ENCODE data around the gene TMEM248. TPM values are rescaled to one million over a fixed set of nuclear protein-coding genes. Genes with fewer than 3 reads are reported as not detected.

Gene TMEM248
- total and polyA plus RNA-seq, 2 experiments from 2014 or later, result 40.2 to 73.7 TPM

DNA sequence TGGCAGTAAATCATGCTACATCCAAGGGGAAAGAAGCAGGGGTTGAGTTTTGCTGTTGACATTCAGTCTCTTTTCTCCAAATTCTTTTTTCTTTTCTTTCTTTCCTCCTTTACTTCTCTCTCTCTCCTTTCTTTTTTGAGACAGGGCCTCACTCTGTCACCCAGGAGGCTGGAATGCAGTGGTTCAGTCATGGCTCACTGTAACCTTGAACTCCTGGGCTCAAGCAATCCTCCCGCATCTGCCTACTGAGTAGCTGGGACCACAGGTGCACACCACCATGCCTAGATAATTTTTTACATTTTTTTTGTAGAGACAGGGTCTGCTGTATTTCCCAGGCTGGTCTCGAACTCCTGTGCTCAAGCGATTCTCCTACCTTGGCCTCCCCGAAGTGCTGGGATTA is 39.2 kb downstream of the TMEM248 start (continued):
- TF ChIP-seq, protein P1, sequence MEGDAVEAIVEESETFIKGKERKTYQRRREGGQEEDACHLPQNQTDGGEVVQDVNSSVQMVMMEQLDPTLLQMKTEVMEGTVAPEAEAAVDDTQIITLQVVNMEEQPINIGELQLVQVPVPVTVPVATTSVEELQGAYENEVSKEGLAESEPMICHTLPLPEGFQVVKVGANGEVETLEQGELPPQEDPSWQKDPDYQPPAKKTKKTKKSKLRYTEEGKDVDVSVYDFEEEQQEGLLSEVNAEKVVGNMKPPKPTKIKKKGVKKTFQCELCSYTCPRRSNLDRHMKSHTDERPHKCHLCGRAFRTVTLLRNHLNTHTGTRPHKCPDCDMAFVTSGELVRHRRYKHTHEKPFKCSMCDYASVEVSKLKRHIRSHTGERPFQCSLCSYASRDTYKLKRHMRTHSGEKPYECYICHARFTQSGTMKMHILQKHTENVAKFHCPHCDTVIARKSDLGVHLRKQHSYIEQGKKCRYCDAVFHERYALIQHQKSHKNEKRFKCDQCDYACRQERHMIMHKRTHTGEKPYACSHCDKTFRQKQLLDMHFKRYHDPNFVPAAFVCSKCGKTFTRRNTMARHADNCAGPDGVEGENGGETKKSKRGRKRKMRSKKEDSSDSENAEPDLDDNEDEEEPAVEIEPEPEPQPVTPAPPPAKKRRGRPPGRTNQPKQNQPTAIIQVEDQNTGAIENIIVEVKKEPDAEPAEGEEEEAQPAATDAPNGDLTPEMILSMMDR (conservative IDR thresholded peaks at IDR 0.05; ENCODE audit: low read depth in 2 of 2), result no peak
- TF ChIP-seq STAT1 (IDR thresholded peaks at IDR 0.05; ENCODE audit: unreplicated experiment) (no peak), EZH2phosphoT487 (IDR thresholded peaks at IDR 0.05; ENCODE audit: unreplicated experiment) (no peak), ZNF114 (CRISPR knock-in tag; IDR thresholded peaks at IDR 0.05) (no peak), CREB1 (CRISPR knock-in tag; IDR thresholded peaks at IDR 0.05; ENCODE audit: low read depth) (no peak)
- TF ChIP-seq, protein P2, sequence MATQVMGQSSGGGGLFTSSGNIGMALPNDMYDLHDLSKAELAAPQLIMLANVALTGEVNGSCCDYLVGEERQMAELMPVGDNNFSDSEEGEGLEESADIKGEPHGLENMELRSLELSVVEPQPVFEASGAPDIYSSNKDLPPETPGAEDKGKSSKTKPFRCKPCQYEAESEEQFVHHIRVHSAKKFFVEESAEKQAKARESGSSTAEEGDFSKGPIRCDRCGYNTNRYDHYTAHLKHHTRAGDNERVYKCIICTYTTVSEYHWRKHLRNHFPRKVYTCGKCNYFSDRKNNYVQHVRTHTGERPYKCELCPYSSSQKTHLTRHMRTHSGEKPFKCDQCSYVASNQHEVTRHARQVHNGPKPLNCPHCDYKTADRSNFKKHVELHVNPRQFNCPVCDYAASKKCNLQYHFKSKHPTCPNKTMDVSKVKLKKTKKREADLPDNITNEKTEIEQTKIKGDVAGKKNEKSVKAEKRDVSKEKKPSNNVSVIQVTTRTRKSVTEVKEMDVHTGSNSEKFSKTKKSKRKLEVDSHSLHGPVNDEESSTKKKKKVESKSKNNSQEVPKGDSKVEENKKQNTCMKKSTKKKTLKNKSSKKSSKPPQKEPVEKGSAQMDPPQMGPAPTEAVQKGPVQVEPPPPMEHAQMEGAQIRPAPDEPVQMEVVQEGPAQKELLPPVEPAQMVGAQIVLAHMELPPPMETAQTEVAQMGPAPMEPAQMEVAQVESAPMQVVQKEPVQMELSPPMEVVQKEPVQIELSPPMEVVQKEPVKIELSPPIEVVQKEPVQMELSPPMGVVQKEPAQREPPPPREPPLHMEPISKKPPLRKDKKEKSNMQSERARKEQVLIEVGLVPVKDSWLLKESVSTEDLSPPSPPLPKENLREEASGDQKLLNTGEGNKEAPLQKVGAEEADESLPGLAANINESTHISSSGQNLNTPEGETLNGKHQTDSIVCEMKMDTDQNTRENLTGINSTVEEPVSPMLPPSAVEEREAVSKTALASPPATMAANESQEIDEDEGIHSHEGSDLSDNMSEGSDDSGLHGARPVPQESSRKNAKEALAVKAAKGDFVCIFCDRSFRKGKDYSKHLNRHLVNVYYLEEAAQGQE (IDR thresholded peaks at IDR 0.05; ENCODE audit: unreplicated experiment), result no peak
- TF ChIP-seq, protein P3, sequence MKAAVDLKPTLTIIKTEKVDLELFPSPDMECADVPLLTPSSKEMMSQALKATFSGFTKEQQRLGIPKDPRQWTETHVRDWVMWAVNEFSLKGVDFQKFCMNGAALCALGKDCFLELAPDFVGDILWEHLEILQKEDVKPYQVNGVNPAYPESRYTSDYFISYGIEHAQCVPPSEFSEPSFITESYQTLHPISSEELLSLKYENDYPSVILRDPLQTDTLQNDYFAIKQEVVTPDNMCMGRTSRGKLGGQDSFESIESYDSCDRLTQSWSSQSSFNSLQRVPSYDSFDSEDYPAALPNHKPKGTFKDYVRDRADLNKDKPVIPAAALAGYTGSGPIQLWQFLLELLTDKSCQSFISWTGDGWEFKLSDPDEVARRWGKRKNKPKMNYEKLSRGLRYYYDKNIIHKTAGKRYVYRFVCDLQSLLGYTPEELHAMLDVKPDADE (IDR thresholded peaks at IDR 0.05), result no peak

DNA sequence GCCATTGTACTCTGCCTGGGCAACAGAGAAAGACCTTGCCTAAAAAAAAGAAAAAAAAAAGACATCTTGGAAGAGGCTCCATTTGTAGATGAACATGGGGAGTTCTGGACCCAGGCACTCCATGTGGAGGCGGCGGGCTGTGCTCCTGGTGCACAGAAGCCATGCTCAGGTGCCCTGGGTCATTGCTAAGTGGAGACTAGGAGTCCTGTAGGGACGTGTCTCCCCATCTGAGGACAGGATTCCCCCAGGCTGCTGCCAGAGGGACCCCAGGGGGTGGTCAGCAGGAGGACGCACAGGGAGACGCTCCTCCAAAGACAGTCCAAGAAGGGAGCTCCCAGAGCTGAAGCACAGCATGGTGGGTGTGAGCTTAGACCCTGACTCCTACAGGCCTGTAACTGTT is 40.1 kb downstream of the TMEM248 start:
- Histone ChIP-seq H3K79me2 (replicated peaks; ENCODE audit: insufficient read depth) (no peaks in the 10 kb centered on the region), H3K4me1 (ENCODE audit: insufficient read depth) (no peaks in the 10 kb centered on the region), H3K36me3 (ENCODE audit: insufficient read depth) (peaks cover 3% of the 10 kb centered on the region; the same call in 1 of the 2 replicates), H2AFZ (no peak overlapping the region), H3K27ac (ENCODE audit: low read depth) (no peak overlapping the region), H3F3A (replicated peaks; ENCODE audit: low read depth) (no peaks in the 10 kb centered on the region), H4K20me1 (replicated peaks; ENCODE audit: insufficient read depth) (no peaks in the 10 kb centered on the region), H3K4me2 (no peak overlapping the region), H3K4me3 (no peak overlapping the region), H3K9me2 (ENCODE audit: insufficient read depth) (no peaks in the 10 kb centered on the region), H3K27me3 (ENCODE audit: insufficient read depth) (no peaks in the 10 kb centered on the region)
- Mint-ChIP-seq H3K4me3 (no peak overlapping the region), H3K9me3 (peaks cover 17% of the 10 kb centered on the region), H3K36me3 (ENCODE audit: low read depth) (peaks cover 29% of the 10 kb centered on the region; the same call in 2 of the 3 replicates), H3K27me3 (ENCODE audit: insufficient read depth, low read depth, poor library complexity) (peaks cover 2% of the 10 kb centered on the region), H3K27ac (0 out of 2 replicates have a peak overlapping the region, but pooled peaks have one; percentile 36), H3K4me1 (peaks cover 2% of the 10 kb centered on the region; the same call in 1 of the 3 replicates)
- no peak for ATAC-seq
- no peak for DNase-seq (ENCODE audit: low spot score)
- TF ChIP-seq CREB1 (CRISPR knock-in tag; IDR thresholded peaks at IDR 0.05; ENCODE audit: low read depth) (no peak), ZNF114 (CRISPR knock-in tag; IDR thresholded peaks at IDR 0.05) (no peak), EZH2 (IDR thresholded peaks at IDR 0.05; ENCODE audit: low read depth, unreplicated experiment) (no peak), NANOG (IDR thresholded peaks at IDR 0.05; ENCODE audit: borderline replicate concordance) (no peak), POLR2AphosphoS5 (IDR thresholded peaks at IDR 0.05; ENCODE audit: low read depth) (no peak), ZNF331 (CRISPR knock-in tag; IDR thresholded peaks at IDR 0.05; ENCODE audit: low read depth) (no peak), STAT1 (IDR thresholded peaks at IDR 0.05; ENCODE audit: unreplicated experiment) (no peak), EZH2phosphoT487 (IDR thresholded peaks at IDR 0.05; ENCODE audit: unreplicated experiment) (no peak)
- TF ChIP-seq, protein P1 (conservative IDR thresholded peaks at IDR 0.05; ENCODE audit: low read depth in 2 of 2), result no peak
- TF ChIP-seq, protein P2 (IDR thresholded peaks at IDR 0.05; ENCODE audit: unreplicated experiment), result no peak
- TF ChIP-seq, protein P3 (IDR thresholded peaks at IDR 0.05), result no peak
